ENCODE results near the gene SLC37A1.

DNA sequence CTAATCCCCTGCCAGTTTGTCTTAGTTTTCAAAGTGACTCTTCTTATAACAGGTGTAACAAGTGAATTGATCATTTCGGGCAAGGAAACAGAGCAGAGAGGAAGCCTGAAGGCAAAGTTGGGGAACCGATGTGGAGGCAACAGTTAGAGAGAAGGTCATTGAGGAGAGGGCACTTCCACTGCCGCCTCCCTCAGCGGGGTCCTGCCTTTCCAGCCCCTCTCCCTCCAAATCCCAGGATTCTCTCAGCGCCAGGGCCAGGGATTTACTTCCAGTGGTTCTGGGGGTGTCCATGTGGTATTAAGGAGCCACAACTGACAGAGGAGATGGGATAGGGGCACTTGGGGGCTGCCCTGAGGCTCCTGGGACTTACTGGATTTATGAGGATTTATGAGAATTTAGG, 100.1 kb downstream of the SLC37A1 start:
- no peak for TF ChIP-seq POLR2AphosphoS5 (IDR thresholded peaks at IDR 0.05; ENCODE audit: low read depth)
- TF ChIP-seq, protein P1, sequence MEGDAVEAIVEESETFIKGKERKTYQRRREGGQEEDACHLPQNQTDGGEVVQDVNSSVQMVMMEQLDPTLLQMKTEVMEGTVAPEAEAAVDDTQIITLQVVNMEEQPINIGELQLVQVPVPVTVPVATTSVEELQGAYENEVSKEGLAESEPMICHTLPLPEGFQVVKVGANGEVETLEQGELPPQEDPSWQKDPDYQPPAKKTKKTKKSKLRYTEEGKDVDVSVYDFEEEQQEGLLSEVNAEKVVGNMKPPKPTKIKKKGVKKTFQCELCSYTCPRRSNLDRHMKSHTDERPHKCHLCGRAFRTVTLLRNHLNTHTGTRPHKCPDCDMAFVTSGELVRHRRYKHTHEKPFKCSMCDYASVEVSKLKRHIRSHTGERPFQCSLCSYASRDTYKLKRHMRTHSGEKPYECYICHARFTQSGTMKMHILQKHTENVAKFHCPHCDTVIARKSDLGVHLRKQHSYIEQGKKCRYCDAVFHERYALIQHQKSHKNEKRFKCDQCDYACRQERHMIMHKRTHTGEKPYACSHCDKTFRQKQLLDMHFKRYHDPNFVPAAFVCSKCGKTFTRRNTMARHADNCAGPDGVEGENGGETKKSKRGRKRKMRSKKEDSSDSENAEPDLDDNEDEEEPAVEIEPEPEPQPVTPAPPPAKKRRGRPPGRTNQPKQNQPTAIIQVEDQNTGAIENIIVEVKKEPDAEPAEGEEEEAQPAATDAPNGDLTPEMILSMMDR (IDR thresholded peaks at IDR 0.05; ENCODE audit: insufficient read depth, low read length), result no peak
- TF ChIP-seq, protein P2, sequence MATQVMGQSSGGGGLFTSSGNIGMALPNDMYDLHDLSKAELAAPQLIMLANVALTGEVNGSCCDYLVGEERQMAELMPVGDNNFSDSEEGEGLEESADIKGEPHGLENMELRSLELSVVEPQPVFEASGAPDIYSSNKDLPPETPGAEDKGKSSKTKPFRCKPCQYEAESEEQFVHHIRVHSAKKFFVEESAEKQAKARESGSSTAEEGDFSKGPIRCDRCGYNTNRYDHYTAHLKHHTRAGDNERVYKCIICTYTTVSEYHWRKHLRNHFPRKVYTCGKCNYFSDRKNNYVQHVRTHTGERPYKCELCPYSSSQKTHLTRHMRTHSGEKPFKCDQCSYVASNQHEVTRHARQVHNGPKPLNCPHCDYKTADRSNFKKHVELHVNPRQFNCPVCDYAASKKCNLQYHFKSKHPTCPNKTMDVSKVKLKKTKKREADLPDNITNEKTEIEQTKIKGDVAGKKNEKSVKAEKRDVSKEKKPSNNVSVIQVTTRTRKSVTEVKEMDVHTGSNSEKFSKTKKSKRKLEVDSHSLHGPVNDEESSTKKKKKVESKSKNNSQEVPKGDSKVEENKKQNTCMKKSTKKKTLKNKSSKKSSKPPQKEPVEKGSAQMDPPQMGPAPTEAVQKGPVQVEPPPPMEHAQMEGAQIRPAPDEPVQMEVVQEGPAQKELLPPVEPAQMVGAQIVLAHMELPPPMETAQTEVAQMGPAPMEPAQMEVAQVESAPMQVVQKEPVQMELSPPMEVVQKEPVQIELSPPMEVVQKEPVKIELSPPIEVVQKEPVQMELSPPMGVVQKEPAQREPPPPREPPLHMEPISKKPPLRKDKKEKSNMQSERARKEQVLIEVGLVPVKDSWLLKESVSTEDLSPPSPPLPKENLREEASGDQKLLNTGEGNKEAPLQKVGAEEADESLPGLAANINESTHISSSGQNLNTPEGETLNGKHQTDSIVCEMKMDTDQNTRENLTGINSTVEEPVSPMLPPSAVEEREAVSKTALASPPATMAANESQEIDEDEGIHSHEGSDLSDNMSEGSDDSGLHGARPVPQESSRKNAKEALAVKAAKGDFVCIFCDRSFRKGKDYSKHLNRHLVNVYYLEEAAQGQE (IDR thresholded peaks at IDR 0.05; ENCODE audit: insufficient replicate concordance, low read depth), result no peak
